ENCODE data around the gene RGS14. TPM values are rescaled to one million over a fixed set of nuclear protein-coding genes. Genes with fewer than 3 reads are reported as not detected.
"Not testable (repeated sequence)": the region's sequence is repeated elsewhere in the genome, so short reads cannot be mapped to it uniquely, and the experiment has no call there.

RGS14 gene
- total RNA-seq, 2 donors from 2014 or later, result 3.7 to 4.7 TPM

- ATAC-seq (no peak), DNase-seq (no peak)
- intact Hi-C loops (cut with DNase I), result loop anchor here in 1 of 2 donors (5.0 kb wide), 1 partner anchor 47 kb away; no protein-coding TSS in a partner anchor
These were observed 47.6 kb downstream of the RGS14 start for GRCh38 chr5:177405312-177405711.

- DNase-seq (no peak), ATAC-seq (no peak)
- intact Hi-C loops (cut with DNase I), result loop anchor here in 1 of 2 donors (5.0 kb wide), 1 partner anchor 46 kb away; no protein-coding TSS in a partner anchor
These were observed 48.1 kb downstream of the RGS14 start for GRCh38 chr5:177405805-177406204.

GRCh38 chr5:177409043-177409801, 51.5 kb downstream of the RGS14 start, which contains the start of gene F12:
TSS of gene F12 (minus strand) at chr5:177409564. CDS start at chr5:177409527, 37 bp downstream.
- no peak for DNase-seq
- ATAC-seq, result no peak
- intact Hi-C loops (cut with DNase I), result loop anchor here in 1 of 2 donors (5.0 kb wide), 1 partner anchor 43 kb away; no protein-coding TSS in a partner anchor

GRCh38 chr5:177410575-177410974, 52.9 kb downstream of the RGS14 start:
- ATAC-seq (no peak), DNase-seq (no peak)
- intact Hi-C loops (cut with DNase I), result no loop called here

GRCh38 chr5:177412603-177413233, 55.0 kb downstream of the RGS14 start:
- DNase-seq, result no peak
- no peak for ATAC-seq
- intact Hi-C loops (cut with DNase I), result no loop called here

- no peak for ATAC-seq
- intact Hi-C loops (cut with DNase I), result no loop called here
- no peak for DNase-seq
These were observed 56.8 kb downstream of the RGS14 start for GRCh38 chr5:177414481-177414880.

- intact Hi-C loops (cut with DNase I), result not testable (repeated sequence)
These were observed 59.4 kb downstream of the RGS14 start for GRCh38 chr5:177417081-177417480.

GRCh38 chr5:177419046-177419445, 61.3 kb downstream of the RGS14 start:
- intact Hi-C loops (cut with DNase I), result no loop called here
- DNase-seq (no peak), ATAC-seq (no peak)

More at GRCh38 chr5:177417081-177417480, 59.4 kb downstream of the RGS14 start:
- not testable (repeated sequence) for ATAC-seq, DNase-seq

GRCh38 chr5:177420472-177420871, 62.7 kb downstream of the RGS14 start:
- intact Hi-C loops (cut with DNase I); ATAC-seq: not testable (repeated sequence)

GRCh38 chr5:177421062-177421798, 63.5 kb downstream of the RGS14 start:
- intact Hi-C loops (cut with DNase I), result no loop called here
- DNase-seq (no peak), ATAC-seq (no peak)

More at GRCh38 chr5:177420472-177420871, 62.7 kb downstream of the RGS14 start:
- DNase-seq, result not testable (repeated sequence)

Other genes with a start within 250 kb of the RGS14 start
- 10 to 100 TPM; 40.6 to 44.2 TPM for gene NSD1, start 224.2 kb upstream of the RGS14 start, total RNA-seq
- gene RAB24, start 54.2 kb upstream of the RGS14 start, total RNA-seq, result 10 to 100 TPM; 18.8 to 20.1 TPM
- gene PRELID1, start 54.1 kb upstream of the RGS14 start, total RNA-seq, result 10 to 100 TPM; 52.6 to 64.0 TPM
- gene MXD3, start 46.0 kb upstream of the RGS14 start, total RNA-seq, result 1 to 10 TPM; 2.8 to 3.4 TPM
- gene LMAN2, start 6.3 kb upstream of the RGS14 start, total RNA-seq, result 10 to 100 TPM; 76.4 to 77.7 TPM
- gene SLC34A1, start 26.5 kb downstream of the RGS14 start, total RNA-seq, result not detected
- gene PFN3, start 42.7 kb downstream of the RGS14 start, total RNA-seq, result not detected
- under 1 TPM; 0.27 to 0.39 TPM for gene F12, start 51.6 kb downstream of the RGS14 start, total RNA-seq
- 10 to 100 TPM; 14.6 to 20.1 TPM for gene GRK6, start 68.8 kb downstream of the RGS14 start, total RNA-seq
- gene PRR7, start 88.9 kb downstream of the RGS14 start, total RNA-seq, result 1 to 10 TPM in 1 of 2 donors, under 1 TPM in 1; 0.59 to 1.6 TPM
- 10 to 100 TPM; 30.2 to 55.1 TPM for gene DBN1, start 115.7 kb downstream of the RGS14 start, total RNA-seq
- gene PDLIM7, start 139.7 kb downstream of the RGS14 start, total RNA-seq, result 10 to 100 TPM; 50.5 to 94.5 TPM
- 1 to 10 TPM; 5.3 to 9.0 TPM for gene DOK3, start 151.9 kb downstream of the RGS14 start, total RNA-seq
- 10 to 100 TPM; 33.1 to 53.5 TPM for gene DDX41, start 159.0 kb downstream of the RGS14 start, total RNA-seq
- gene FAM193B, start 196.6 kb downstream of the RGS14 start, total RNA-seq, result 10 to 100 TPM; 26.1 to 30.1 TPM
- 100 to 1,000 TPM; 101 to 131 TPM for gene TMED9, start 234.3 kb downstream of the RGS14 start, total RNA-seq
- gene B4GALT7, start 242.2 kb downstream of the RGS14 start, total RNA-seq, result 10 to 100 TPM; 14.5 to 20.4 TPM